NCI-H446 (cell line): Measurements from ENCODE around the gene GFER.
"Not testable (repeated sequence)": the region's sequence is repeated elsewhere in the genome, so short reads cannot be mapped to it uniquely, and the experiment has no call there.

Experiments used
- DNase-seq, 2 experiments: peaks; one replicate each; lab custom pipeline; 2025; lab: John Stamatoyannopoulos, UW

GFER gene

GRCh38 chr16:2005646-2006045 lies 21.7 kb downstream of the GFER start:
- DNase-seq, result peak in 1 of 2 experiments; percentile 57

- DNase-seq, result no peak
Measured at GRCh38 chr16:2006317-2006716, 22.3 kb downstream of the GFER start.

DNA sequence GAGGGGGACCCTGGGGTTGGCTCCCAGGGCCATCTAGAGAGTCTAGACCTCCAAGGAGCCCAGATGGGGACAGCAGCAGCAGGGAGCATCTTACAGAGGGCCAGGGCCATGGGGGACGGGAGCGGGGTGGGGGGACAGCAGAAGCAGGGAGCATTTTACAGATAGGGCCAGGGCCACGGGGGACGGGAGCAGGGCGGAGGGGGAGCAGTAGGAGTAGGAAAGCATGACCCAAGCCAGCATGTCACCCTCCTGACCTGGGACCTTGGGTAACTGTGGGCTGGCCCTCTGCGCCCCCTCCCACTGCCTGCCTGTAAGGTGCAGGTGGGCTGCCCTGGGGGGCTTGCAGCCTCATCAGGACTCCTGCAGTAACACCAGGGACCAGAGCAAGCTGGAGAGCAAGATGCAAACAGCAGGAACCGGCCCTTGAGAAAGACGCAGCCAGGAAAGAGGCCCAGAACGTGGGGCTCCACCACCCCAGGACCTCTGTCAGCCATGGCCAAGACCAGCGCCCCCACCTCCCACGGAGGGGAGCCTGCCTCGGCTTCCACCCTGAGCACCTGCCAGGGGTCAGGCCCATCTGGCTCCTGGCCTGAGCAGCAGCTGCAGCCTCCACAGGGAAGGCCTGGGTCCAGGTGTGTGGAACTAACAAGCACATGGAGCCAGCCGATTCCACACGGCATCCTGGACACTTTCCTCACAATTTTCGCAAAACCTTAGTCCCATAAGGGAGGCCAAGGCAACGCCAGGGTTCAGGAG lies 23.3 kb downstream of the GFER start:
- DNase-seq, result no peak

DNA sequence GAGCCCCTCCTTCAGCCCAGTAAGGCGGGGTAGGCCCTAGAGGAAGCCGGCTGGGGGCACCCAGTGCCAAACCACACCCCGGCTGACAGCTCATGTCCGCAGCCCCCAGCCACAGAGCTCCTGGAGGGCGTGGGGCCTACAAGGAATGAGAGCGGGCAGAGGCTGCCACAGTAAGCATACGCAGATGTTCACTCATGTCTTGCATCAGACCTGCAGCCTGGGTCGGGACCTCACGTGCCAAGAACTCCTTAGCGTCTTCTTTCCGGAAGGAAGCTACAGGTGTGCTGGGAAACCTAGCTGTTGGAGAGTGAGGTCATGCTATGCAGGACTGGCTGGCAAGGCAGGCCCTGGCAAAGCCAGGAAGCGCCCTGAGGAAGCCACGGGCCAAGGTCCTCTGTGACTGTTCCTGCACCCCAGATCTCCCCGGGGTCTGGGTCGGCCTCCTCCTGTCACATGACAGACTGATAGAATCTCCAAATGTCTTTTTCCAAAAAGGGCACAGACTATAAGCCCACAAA lies 24.1 kb downstream of the GFER start:
- no peak for DNase-seq

DNA sequence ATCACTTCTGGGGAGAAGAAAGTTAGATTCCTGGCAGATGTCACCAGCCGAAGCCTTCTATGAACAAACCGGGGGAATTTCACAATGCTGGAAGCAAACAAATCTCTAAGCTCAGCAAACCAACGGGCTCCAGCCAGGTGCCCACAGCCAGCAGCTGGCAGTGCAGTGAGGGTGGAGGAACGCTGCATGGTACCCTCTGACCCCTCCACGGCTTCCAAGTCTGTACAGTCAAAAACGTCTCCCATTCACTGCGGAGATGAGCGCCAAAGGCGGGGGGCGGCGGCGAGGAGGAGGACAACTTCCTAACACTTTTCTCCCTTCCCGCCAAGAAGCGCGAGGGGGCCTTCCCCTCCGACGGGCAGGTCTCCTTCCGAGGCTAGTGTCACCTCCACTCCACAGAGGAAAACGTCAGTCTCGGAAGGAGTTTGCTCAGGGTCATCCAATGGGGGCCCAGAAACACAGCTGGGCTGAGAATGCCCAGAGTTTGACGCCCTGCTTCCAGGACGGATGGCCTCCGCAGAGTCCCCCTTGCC lies 24.7 kb downstream of the GFER start:
- DNase-seq, result no peak

DNA sequence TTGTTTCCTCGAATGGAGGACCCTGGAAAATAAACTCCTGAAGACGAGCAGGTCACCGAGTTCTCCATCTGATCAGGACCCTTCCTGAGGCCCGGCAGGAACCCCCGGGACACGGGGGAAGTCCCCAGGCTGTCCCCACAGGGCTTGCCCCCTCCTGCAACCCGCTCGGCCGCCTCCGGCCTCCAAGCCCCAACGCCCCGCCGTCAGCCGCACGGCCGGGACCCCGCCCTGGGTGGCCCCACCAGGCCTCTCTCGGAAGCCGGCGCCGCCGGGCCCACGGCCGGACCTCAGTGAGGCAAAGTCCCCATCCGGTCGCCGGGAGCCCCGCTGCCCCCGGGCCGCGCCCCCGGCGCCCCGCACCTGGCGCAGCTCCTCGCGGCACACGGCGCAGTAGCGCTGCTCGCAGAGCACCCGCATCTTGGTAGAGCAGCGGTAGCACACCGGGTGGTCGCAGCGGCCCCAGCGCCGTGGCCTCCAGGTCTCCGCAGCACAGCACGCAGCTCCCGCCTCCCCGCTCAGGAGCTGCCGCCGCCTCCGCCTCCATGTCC lies 25.2 kb downstream of the GFER start:
- no peak for DNase-seq

DNA sequence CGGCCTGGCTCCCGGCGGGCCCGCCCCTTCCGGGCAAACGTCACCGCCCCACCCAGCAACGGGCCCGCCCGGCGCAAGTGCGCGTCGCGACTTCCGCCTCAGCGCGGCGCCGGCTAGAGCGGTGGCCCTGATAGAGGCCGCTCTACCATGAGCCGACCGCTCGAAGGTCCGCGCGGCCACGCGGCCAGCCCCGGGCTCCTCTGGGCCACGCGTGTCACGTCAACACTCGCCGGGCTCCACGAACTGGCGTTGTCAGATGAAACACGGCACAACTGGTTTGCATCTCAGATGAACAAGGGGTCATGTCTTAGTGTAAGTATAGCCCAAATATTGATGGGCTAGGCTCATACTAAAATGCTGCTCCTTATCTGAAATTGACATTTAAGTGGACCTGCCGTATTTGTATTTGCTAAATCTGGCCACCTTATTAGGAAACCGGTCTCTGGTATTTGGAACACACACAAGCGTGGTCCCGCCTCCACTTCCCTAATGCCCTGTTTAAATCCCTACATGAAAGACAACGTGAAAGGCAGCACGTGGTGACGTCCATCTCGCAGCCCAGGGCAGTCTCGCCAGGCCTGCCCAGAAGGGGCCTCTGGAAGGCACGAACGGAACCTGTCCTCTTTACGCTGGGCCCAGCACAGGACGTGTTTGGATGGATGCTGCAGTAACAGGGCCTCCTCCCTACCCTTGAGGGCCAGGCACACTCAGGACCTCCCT lies 26.0 kb downstream of the GFER start, which contains the start of gene ZNF598:
Gene ZNF598, minus strand, starts transcription at position 31 of the 720 bp plus-strand sequence.
- peak; percentile 60 to 89 for DNase-seq

DNA sequence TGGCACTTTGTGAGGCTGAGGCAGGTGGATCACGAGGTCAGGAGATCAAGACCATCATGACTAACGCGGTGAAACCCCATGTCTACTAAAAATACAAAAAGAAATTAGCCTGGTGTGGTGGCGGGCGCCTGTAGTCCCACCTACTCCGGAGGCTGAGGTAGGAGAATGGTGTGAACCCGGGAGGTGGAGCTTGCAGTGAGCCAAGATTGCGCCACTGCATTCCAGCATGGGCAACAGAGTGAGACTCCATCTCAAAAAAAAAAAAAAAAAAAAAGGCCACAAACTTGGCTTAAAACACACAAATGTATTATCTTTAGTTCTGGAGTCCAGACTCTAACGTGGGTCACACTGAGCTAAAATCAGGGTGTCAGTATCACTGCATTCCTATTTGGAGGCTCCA lies 27.7 kb downstream of the GFER start:
- DNase-seq, result not testable (repeated sequence)

- DNase-seq, result no peak
Measured at GRCh38 chr16:2013527-2013926, 29.5 kb downstream of the GFER start.

DNA sequence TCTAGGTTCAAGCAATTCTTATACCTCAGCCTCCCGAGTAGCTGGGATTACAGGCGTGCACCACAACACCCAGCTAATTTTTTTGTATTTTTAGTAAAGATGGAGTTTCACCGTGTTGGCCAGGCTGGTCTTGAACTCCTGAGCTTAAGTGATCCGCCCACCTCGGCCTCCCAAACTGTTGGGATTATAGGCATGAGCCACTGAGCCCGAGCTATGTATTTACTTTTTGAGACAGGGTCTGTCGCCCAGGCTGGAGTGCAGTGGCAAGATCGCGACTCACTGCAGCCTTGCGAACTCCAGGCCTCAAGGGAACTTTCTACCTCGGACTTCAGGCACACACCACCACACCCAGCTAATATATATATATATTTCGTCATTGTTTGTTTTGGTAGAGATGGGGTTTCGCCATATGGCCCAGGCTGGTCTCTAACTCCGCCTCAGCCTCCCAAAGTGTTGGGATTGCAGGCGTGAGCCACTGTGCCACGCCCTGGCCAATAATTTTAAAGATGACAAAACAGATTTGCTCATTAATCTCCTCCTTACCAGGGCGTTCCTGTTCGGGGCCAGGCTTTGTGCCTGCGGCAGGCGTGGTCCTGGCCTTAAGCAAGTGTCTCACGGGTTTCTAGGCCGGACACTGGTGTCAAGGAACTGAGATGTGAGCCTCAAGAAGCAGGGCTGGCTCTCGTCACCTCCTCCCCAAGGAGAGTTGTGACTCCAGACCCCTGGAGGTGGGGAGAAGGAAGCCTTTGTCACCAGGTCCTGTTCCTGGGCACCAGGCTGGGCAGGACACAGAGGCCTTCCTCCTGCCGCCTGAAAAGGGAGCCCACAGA lies 31.3 kb downstream of the GFER start:
- no peak for DNase-seq

DNA sequence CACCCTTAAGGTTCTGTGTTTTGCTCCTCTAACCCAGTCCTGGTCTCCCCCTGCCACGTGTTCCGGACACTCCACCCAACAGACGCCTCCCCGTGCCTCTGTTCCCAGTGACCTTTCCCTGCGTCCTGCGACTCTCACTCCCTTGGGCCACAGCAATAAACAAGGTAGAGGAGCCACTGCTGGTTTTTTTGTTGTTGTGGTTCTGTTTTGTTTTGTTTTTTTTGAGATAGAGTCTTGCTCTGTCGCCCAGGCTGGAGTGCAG lies 31.9 kb downstream of the GFER start:
- DNase-seq, result no peak

GRCh38 chr16:2016407-2016922 lies 32.5 kb downstream of the GFER start:
- DNase-seq, result no peak

DNA sequence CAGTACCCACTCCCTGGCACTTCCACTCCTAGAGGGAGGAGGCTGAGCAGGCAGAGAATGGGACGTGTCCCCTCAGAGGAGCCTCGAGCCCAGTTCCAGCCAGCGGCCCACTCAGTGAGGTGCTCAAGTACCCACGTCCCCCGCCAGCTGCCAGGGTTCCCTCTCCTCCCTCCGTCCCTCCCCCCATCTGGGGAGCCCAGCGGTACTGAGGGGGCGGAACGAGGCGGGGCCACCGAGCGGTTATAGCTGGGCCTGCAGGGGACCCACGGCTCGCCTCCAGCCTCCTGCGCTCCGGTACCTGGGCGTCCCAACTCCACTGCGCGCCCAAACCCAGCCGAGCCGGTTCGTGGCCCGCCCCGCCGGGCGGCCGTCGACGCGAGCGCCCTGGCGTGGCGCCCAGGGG lies 35.5 kb downstream of the GFER start, which contains the start of gene NPW:
Gene NPW, plus strand, starts transcription at position 268 of the 403 bp plus-strand sequence.
- no peak for DNase-seq

- DNase-seq, result no peak
Measured at GRCh38 chr16:2019921-2020831, 36.2 kb downstream of the GFER start.

DNA sequence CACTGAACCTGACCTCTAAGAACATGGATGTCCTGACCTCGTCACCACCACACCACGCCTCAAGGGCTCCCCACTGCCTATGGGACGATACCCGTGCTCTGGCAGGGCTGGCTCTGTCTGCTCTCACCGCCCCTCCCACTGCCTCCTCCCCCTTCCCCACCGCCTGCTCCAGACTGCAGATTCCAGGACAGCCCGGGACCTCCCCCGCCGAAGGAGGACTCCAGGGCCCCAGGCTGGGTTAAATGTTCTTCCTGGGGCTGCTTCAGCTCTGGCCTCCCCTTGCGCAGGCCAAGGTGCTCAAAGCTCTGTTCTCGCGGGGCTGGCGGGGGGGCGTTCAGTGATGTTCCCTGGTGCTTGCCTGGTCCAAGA lies 38.7 kb downstream of the GFER start:
- DNase-seq, result peak in 1 of 2 experiments; percentile 68

DNA sequence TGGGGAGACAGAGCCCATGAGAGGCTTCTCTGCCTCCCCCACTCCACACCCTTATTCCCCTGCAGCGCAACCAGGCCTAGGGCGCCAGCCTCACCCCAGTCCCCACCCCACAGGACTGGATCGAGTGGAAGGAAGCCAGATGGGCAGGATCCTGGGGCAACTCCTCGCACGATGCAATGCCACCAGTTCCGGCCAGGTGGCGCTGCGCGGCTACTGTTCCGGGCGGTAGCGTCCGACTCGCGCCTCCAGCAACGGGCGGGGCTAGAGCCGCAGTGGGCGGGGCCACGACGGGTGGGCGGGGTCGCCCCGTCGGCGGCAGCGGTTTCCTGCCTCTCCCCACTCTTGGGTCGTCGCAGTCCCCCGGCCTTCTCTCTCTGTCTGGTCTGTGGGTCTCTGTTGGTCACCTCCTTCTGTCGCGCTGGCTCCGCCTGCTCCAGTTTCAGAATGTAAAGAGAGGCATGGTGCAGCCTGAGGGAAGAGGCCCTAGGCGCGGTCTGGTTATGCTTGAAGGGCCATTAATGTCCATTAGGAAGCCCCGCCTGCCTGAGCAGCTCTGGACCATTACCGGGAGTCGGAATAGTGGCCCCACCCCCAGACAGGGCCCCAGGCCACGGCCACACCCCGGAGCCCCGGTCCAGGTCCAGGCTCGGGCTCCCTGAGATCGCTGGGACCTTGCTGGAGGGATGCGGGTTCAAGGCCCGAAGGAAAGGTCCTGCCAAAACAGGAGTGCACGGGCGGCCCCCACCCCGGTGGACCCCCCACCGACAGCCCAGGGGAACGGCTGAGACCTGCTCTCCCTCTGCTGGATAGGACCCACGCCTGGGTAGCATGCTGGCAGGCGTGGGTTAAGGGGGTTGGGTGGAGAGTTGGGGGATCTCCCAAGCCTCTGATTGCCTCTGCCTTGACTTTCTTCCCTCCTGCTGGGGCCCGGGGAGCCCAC lies 39.4 kb downstream of the GFER start:
- DNase-seq, result peak; percentile 32 to 92

- DNase-seq, result no peak
Measured at GRCh38 chr16:2024032-2024420, 40.0 kb downstream of the GFER start.

DNA sequence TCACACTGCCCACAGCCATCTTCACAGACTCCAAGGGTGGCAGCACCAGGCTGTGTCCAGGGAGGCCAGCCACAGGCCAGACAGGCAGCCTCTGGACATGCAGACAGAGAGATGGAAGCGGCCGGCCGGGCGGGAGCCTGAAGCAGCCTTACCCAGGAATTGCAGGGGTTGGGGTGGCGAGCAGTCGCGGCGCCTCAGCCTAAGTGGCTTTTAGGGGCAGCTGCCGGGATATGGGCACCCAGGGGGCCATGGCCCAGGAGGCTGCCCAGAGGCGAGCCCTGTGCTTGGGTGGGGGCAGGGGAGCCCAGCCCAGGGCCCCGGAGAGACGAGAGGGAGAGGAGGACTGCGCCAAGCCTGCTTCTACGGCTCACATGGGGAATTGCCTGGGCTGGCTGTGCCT lies 41.3 kb downstream of the GFER start:
- no peak for DNase-seq

GRCh38 chr16:2025878-2026460 lies 42.0 kb downstream of the GFER start:
- DNase-seq, result no peak
